Esophagus squamous epithelium (tissue), 4 donors: Measurements from ENCODE around the gene TPK1.

ENCODE experiments used
- POLR2A ChIP-seq, 4 donors: fragments of 450-650 bp; IDR thresholded peaks; one replicate each; pipeline ENCODE4 v1.6.1; 2017; ENCODE audit warnings: antibody characterized with exemption in 4 of 4, mild to moderate bottlenecking in 4 of 4, moderate library complexity in 3 of 4
- TF ChIP-seq, protein P1 (sequence below), 6 experiments: fragments of 450-650 bp in 4 of 6; fragments of 200-600 bp in 2 of 6; sonication (generic) in 2 of 6; IDR thresholded peaks; one replicate each; pipeline ENCODE4 v1.5.1; 2016 to 2019; ENCODE audit warnings: antibody characterized with exemption in 6 of 6, mild to moderate bottlenecking in 4 of 6, moderate library complexity in 4 of 6

DNA sequence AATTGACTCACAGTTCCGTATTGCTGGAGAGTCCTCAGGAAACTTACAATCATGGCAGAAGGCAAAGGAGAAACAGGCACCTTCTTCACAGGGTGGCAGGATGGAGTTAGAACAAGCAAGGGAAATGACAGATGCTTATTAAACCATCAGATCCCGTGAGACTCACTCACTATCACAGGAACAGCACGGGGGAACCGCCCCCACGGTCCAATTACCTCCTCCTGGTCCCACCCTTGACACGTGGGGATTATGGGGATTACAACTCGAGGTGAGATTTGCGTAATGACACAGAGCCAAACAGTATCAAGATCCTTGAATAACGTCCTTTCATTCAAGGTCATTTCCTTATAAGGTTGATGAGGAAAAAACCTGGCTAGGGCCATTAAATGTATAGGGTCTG lies 176.6 kb downstream of the TPK1 start:
- TF ChIP-seq, protein P1, sequence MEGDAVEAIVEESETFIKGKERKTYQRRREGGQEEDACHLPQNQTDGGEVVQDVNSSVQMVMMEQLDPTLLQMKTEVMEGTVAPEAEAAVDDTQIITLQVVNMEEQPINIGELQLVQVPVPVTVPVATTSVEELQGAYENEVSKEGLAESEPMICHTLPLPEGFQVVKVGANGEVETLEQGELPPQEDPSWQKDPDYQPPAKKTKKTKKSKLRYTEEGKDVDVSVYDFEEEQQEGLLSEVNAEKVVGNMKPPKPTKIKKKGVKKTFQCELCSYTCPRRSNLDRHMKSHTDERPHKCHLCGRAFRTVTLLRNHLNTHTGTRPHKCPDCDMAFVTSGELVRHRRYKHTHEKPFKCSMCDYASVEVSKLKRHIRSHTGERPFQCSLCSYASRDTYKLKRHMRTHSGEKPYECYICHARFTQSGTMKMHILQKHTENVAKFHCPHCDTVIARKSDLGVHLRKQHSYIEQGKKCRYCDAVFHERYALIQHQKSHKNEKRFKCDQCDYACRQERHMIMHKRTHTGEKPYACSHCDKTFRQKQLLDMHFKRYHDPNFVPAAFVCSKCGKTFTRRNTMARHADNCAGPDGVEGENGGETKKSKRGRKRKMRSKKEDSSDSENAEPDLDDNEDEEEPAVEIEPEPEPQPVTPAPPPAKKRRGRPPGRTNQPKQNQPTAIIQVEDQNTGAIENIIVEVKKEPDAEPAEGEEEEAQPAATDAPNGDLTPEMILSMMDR (IDR thresholded peaks at IDR 0.05), result no peak
- TF ChIP-seq POLR2A (IDR thresholded peaks at IDR 0.05), result no peak
